Astrocyte (in vitro differentiated cells and primary cell): ENCODE data around the gene FNDC11. TPM values are rescaled to one million over a fixed set of nuclear protein-coding genes. Genes with fewer than 3 reads are reported as not detected.
"Not testable (repeated sequence)": the region's sequence is repeated elsewhere in the genome, so short reads cannot be mapped to it uniquely, and the experiment has no call there.

Experiments used
- DNase-seq: peaks from one replicate; pipeline ENCODE4 v3.0.0-alpha.2; 2010; ENCODE audit warnings: low read depth
- FAIRE-seq: peaks from 2 replicates; lab custom pipeline; 2011; peaks lifted over from hg19 to GRCh38; lab: Jason Lieb, UNC
- H2AFZ ChIP-seq: 2 replicates; pipeline ENCODE4 v1.6.0; 2012; ENCODE audit warnings: low read depth, low read length, inconsistent platforms
- H3K27ac ChIP-seq: 2 replicates; pipeline ENCODE4 v1.5.1; 2011; ENCODE audit warnings: low read depth, low read length, inconsistent platforms
- H3K27me3 ChIP-seq: 2 replicates; pipeline ENCODE4 v1.6.0; 2011; ENCODE audit warnings: low read length, inconsistent platforms; ENCODE audit not compliant: insufficient read depth
- H3K36me3 ChIP-seq: 2 replicates; pipeline ENCODE4 v1.5.1; 2011; ENCODE audit warnings: low read length, inconsistent platforms; ENCODE audit not compliant: insufficient read depth
- H3K4me1 ChIP-seq: 2 replicates; pipeline ENCODE4 v1.5.1; 2011; ENCODE audit warnings: low read length, inconsistent platforms; ENCODE audit not compliant: insufficient read depth
- H3K4me2 ChIP-seq: 2 replicates; pipeline ENCODE4 v1.6.0; 2012; ENCODE audit warnings: low read length, inconsistent platforms
- H3K4me3 ChIP-seq: 2 replicates; pipeline ENCODE4 v1.5.1; 2011; ENCODE audit warnings: low read depth, mild to moderate bottlenecking, low read length, inconsistent platforms; ENCODE audit not compliant: insufficient read depth
- H3K79me2 ChIP-seq: 2 replicates; pipeline ENCODE4 v1.6.0; 2012; ENCODE audit warnings: mild to moderate bottlenecking, low read length, inconsistent platforms; ENCODE audit not compliant: insufficient read depth
- H3K9ac ChIP-seq: 2 replicates; pipeline ENCODE4 v1.6.0; 2012; ENCODE audit warnings: mild to moderate bottlenecking, low read length, inconsistent platforms
- H3K9me3 ChIP-seq: 2 replicates; pipeline ENCODE4 v1.5.1; 2012; ENCODE audit warnings: low read depth, mild to moderate bottlenecking, low read length, inconsistent platforms; ENCODE audit not compliant: insufficient read depth
- H4K20me1 ChIP-seq: 2 replicates; pipeline ENCODE4 v1.6.0; 2012; ENCODE audit warnings: low read length, inconsistent platforms; ENCODE audit not compliant: insufficient read depth
- H3K27ac Mint-ChIP-seq: one replicate; pipeline ENCODE4 v1.8.0; 2021; ENCODE audit warnings: mild to moderate bottlenecking, mixed read lengths; ENCODE audit not compliant: unreplicated experiment
- H3K27me3 Mint-ChIP-seq: one replicate; pipeline ENCODE4 v1.8.0; 2021; ENCODE audit warnings: low read depth, mixed read lengths; ENCODE audit not compliant: unreplicated experiment
- H3K36me3 Mint-ChIP-seq: one replicate; pipeline ENCODE4 v1.8.0; 2021; ENCODE audit warnings: low read depth, mixed read lengths; ENCODE audit not compliant: unreplicated experiment
- H3K4me1 Mint-ChIP-seq: one replicate; pipeline ENCODE4 v1.8.0; 2021; ENCODE audit warnings: low read depth, mixed read lengths; ENCODE audit not compliant: unreplicated experiment
- H3K4me3 Mint-ChIP-seq: one replicate; pipeline ENCODE4 v1.8.0; 2021; ENCODE audit warnings: mild to moderate bottlenecking, moderate library complexity, mixed read lengths; ENCODE audit not compliant: unreplicated experiment
- H3K9me3 Mint-ChIP-seq: one replicate; pipeline ENCODE4 v1.8.0; 2021; ENCODE audit warnings: mild to moderate bottlenecking, mixed read lengths; ENCODE audit not compliant: unreplicated experiment
- CTCF ChIP-seq: IDR thresholded peaks from 2 replicates; pipeline ENCODE4 v1.5.1; 2011; ENCODE audit warnings: low read depth, mild to moderate bottlenecking, inconsistent platforms, low read length, moderate library complexity; ENCODE audit not compliant: insufficient read depth
- EZH2 ChIP-seq: IDR thresholded peaks from 2 replicates; pipeline ENCODE4 v1.6.1; 2012; ENCODE audit warnings: mild to moderate bottlenecking, low read length, inconsistent platforms; ENCODE audit not compliant: insufficient read depth
- total RNA-seq: library from RNA; stranded (reverse); gene quantifications from 2 replicates; pipeline ENCODE4 v1.2.1, GENCODE V29; 2021

The FNDC11 gene
- total RNA-seq, 1 donor from 2014 or later: 0.20 TPM

GRCh38 chr20:63558804-63559484, 5.0 kb downstream of the FNDC11 start:
- H3K27ac ChIP-seq: no peak overlapping the region
- no peaks in the 10 kb centered on the region for H3K79me2 ChIP-seq
- Mint-ChIP-seq H3K27me3 (no peaks in the 10 kb centered on the region), H3K9me3 (no peaks in the 10 kb centered on the region), H3K27ac (no peak overlapping the region), H3K4me1 (no peaks in the 10 kb centered on the region), H3K4me3 (no peak overlapping the region), H3K36me3 (peaks cover 5% of the 10 kb centered on the region)
- no peaks in the 10 kb centered on the region for H3K9me3 ChIP-seq
- H4K20me1 ChIP-seq: no peaks in the 10 kb centered on the region
- no peak overlapping the region for H3K4me2 ChIP-seq
- FAIRE-seq (no peak), DNase-seq (no peak)
- H2AFZ ChIP-seq: no peak overlapping the region
- H3K36me3 ChIP-seq: no peaks in the 10 kb centered on the region
- H3K4me1 ChIP-seq: no peaks in the 10 kb centered on the region
- no peak overlapping the region for H3K9ac ChIP-seq
- no peaks in the 10 kb centered on the region for H3K27me3 ChIP-seq
- no peak for TF ChIP-seq EZH2
- TF ChIP-seq CTCF: no peak
- H3K4me3 ChIP-seq: no peak overlapping the region

GRCh38 chr20:63559485-63560332, 5.8 kb downstream of the FNDC11 start:
- not testable (repeated sequence) for H3K4me3 Mint-ChIP-seq, H3K4me3 ChIP-seq, H3K27ac Mint-ChIP-seq, H2AFZ ChIP-seq, H4K20me1 ChIP-seq, H3K36me3 Mint-ChIP-seq, H3K9me3 ChIP-seq, H3K4me2 ChIP-seq, H3K79me2 ChIP-seq, H3K9me3 Mint-ChIP-seq, DNase-seq, H3K9ac ChIP-seq, H3K27ac ChIP-seq, H3K36me3 ChIP-seq, H3K4me1 ChIP-seq, H3K27me3 ChIP-seq, H3K27me3 Mint-ChIP-seq, FAIRE-seq, H3K4me1 Mint-ChIP-seq

GRCh38 chr20:63560333-63560805, 6.4 kb downstream of the FNDC11 start:
- Mint-ChIP-seq H3K4me3 (no peak overlapping the region), H3K9me3 (no peaks in the 10 kb centered on the region), H3K4me1 (no peaks in the 10 kb centered on the region), H3K36me3 (peaks cover 5% of the 10 kb centered on the region), H3K27me3 (no peaks in the 10 kb centered on the region), H3K27ac (no peak overlapping the region)
- H4K20me1 ChIP-seq: no peaks in the 10 kb centered on the region
- H3K36me3 ChIP-seq: no peaks in the 10 kb centered on the region
- H3K4me2 ChIP-seq: no peak overlapping the region
- FAIRE-seq (no peak), DNase-seq (no peak)
- H2AFZ ChIP-seq: no peak overlapping the region
- no peak overlapping the region for H3K27ac ChIP-seq
- H3K79me2 ChIP-seq: no peaks in the 10 kb centered on the region
- no peak overlapping the region for H3K4me3 ChIP-seq
- H3K27me3 ChIP-seq: no peaks in the 10 kb centered on the region
- H3K9me3 ChIP-seq: no peaks in the 10 kb centered on the region
- no peak for TF ChIP-seq CTCF
- no peak for TF ChIP-seq EZH2
- H3K4me1 ChIP-seq: no peaks in the 10 kb centered on the region
- no peak overlapping the region for H3K9ac ChIP-seq
